ENCODE measurements around the gene SESN2. TPM values are rescaled to one million over a fixed set of nuclear protein-coding genes. Genes with fewer than 3 reads are reported as not detected.

SESN2 gene
- total RNA-seq, 1 donor from 2014 or later = 14.7 TPM

GRCh38 chr1:28280501-28280900, 21.2 kb downstream of the SESN2 start:
- intact Hi-C loops (cut with DNase I) = no loop called here
- no peaks in the 10 kb centered on the region for H3K4me1 ChIP-seq
- peaks cover 0 to 44% of the 10 kb centered on the region in 2 donors for H3K36me3 ChIP-seq
- no peaks in the 10 kb centered on the region for H3K27me3 ChIP-seq
- DNase-seq (ENCODE audit: extremely low spot score in 2 of 2) = no peak
- H3K27ac ChIP-seq = no peak overlapping the region
- TF ChIP-seq POLR2AphosphoS5 (IDR thresholded peaks at IDR 0.05; ENCODE audit: insufficient read depth in 1 of 2, low read depth in 1 of 2) = peak in 1 of 2 donors; percentile 22
- TF ChIP-seq, protein P1, sequence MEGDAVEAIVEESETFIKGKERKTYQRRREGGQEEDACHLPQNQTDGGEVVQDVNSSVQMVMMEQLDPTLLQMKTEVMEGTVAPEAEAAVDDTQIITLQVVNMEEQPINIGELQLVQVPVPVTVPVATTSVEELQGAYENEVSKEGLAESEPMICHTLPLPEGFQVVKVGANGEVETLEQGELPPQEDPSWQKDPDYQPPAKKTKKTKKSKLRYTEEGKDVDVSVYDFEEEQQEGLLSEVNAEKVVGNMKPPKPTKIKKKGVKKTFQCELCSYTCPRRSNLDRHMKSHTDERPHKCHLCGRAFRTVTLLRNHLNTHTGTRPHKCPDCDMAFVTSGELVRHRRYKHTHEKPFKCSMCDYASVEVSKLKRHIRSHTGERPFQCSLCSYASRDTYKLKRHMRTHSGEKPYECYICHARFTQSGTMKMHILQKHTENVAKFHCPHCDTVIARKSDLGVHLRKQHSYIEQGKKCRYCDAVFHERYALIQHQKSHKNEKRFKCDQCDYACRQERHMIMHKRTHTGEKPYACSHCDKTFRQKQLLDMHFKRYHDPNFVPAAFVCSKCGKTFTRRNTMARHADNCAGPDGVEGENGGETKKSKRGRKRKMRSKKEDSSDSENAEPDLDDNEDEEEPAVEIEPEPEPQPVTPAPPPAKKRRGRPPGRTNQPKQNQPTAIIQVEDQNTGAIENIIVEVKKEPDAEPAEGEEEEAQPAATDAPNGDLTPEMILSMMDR (IDR thresholded peaks at IDR 0.05) = no peak
- H3K9me3 ChIP-seq = no peaks in the 10 kb centered on the region
- no peak overlapping the region for H3K4me3 ChIP-seq

- no peak for DNase-seq (ENCODE audit: extremely low spot score in 2 of 2)
- Histone ChIP-seq H3K27ac (no peak overlapping the region), H3K27me3 (no peaks in the 10 kb centered on the region), H3K36me3 (peaks cover 0 to 40% of the 10 kb centered on the region in 2 donors), H3K4me1 (no peaks in the 10 kb centered on the region), H3K4me3 (no peak overlapping the region), H3K9me3 (no peaks in the 10 kb centered on the region)
- intact Hi-C loops (cut with DNase I) = no loop called here
- TF ChIP-seq, protein P1 (IDR thresholded peaks at IDR 0.05) = no peak
- TF ChIP-seq POLR2AphosphoS5 (IDR thresholded peaks at IDR 0.05; ENCODE audit: insufficient read depth in 1 of 2, low read depth in 1 of 2) (no peak), POLR2A (IDR thresholded peaks at IDR 0.05) (no peak)
These were observed 21.7 kb downstream of the SESN2 start for GRCh38 chr1:28280977-28281381.

- no peaks in the 10 kb centered on the region for H3K4me1 ChIP-seq
- H3K36me3 ChIP-seq = peaks cover 0 to 38% of the 10 kb centered on the region in 2 donors
- H3K9me3 ChIP-seq = no peaks in the 10 kb centered on the region
- TF ChIP-seq, protein P1 (IDR thresholded peaks at IDR 0.05) = no peak
- no peak for TF ChIP-seq POLR2A (IDR thresholded peaks at IDR 0.05)
- TF ChIP-seq POLR2AphosphoS5 (IDR thresholded peaks at IDR 0.05; ENCODE audit: insufficient read depth in 1 of 2, low read depth in 1 of 2) = no peak
- no peak overlapping the region for H3K4me3 ChIP-seq
- intact Hi-C loops (cut with DNase I) = no loop called here
- no peak for DNase-seq (ENCODE audit: extremely low spot score in 2 of 2)
- no peaks in the 10 kb centered on the region for H3K27me3 ChIP-seq
- no peak overlapping the region for H3K27ac ChIP-seq
These were observed 22.5 kb downstream of the SESN2 start for GRCh38 chr1:28281608-28282425.

DNA sequence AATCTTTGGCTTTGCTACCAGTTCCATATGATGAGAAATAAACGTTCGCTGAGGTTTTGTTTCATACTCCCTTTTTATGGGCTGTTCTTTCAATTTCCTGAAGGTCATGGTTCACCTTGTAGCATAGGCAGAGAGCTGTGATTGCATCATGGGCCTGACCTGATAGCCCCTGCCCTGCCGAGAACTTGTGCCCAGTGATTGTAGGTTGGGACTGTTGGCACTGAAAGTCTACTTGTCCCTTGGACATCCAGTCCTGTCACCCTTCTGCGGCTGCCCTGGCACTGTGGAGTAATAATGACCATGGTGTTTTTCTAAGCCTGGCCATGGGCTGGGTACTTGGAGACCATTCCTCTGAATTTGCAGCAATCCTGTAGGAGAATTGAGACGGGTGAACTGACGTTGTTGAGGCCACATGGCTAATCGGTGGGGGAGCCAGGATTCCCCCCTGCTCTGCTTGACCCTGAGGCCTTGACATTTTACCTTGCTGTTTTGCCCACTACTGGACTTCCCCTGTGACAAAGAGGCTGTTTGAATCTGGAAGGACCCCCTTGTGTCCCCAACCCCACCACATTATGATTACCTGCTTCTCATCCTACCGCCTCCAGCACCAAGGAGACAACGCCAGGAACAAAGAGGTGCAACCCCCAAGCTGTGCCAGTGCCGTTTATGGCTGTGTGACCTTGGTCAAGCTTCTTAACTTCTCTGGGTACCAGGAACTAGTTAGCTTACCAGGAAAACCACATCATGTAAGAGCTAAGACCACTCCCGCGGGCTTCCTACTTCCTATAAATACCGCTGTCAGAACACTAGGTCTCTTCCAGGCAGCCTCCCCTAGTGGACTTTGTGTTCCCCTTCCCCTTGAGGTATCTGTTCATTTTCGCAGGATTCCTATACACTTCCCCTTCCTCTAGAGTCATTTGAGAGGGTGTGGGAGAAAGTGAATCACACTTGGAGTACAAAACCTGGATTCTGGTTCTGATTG, 23.4 kb downstream of the SESN2 start:
- Histone ChIP-seq H3K27me3 (no peaks in the 10 kb centered on the region), H3K27ac (no peak overlapping the region), H3K9me3 (no peaks in the 10 kb centered on the region), H3K4me3 (no peak overlapping the region), H3K36me3 (peaks cover 0 to 38% of the 10 kb centered on the region in 2 donors), H3K4me1 (no peaks in the 10 kb centered on the region)
- TF ChIP-seq POLR2AphosphoS5 (IDR thresholded peaks at IDR 0.05; ENCODE audit: insufficient read depth in 1 of 2, low read depth in 1 of 2) (no peak), POLR2A (IDR thresholded peaks at IDR 0.05) (no peak)
- TF ChIP-seq, protein P1 (IDR thresholded peaks at IDR 0.05) = no peak
- intact Hi-C loops (cut with DNase I) = no loop called here
- DNase-seq (ENCODE audit: extremely low spot score in 2 of 2) = no peak
